HCT116 (cell line): ENCODE data around the gene MAGEH1.
"Not testable (repeated sequence)": the region's sequence is repeated elsewhere in the genome, so short reads cannot be mapped to it uniquely, and the experiment has no call there.

ENCODE experiments used
- CTCF ChIP-seq, 3 experiments: fragments of 200-600 bp in 1 of 3; sonication (generic) in 1 of 3; IDR thresholded peaks in 2 of 3; conservative IDR thresholded peaks in 1 of 3; 2 replicates each; pipeline ENCODE4 v1.5.1; 2012 to 2017; ENCODE audit warnings: low read depth in 2 of 3, low read length in 2 of 3, antibody characterized with exemption in 1 of 3, borderline replicate concordance in 1 of 3, control low read depth in 1 of 3, mild to moderate bottlenecking in 1 of 3, mixed read lengths in 1 of 3, mixed run types in 1 of 3, moderate library complexity in 1 of 3; ENCODE audit not compliant: insufficient read depth in 1 of 3
- POLR2A ChIP-seq: IDR thresholded peaks from 2 replicates; pipeline ENCODE4 v1.7.0; 2011; ENCODE audit warnings: borderline replicate concordance; ENCODE audit not compliant: insufficient read depth, insufficient read length; ENCODE audit errors: extremely low read depth
- POLR2AphosphoS5 ChIP-seq: IDR thresholded peaks from 2 replicates; pipeline ENCODE4 v1.6.1; 2011; ENCODE audit warnings: mild to moderate bottlenecking, low read depth, low read length, moderate library complexity
- SP1 ChIP-seq: IDR thresholded peaks from 2 replicates; pipeline ENCODE4 v1.6.1; 2012; ENCODE audit warnings: low read depth
- SRF ChIP-seq: IDR thresholded peaks from 2 replicates; pipeline ENCODE4 v1.6.1; 2012; ENCODE audit warnings: low read depth
- YY1 ChIP-seq: IDR thresholded peaks from 2 replicates; pipeline ENCODE4 v1.6.1; 2011; ENCODE audit warnings: low read length, low read depth, moderate library complexity, mild to moderate bottlenecking; ENCODE audit not compliant: insufficient replicate concordance; ENCODE audit errors: extremely low read depth

GRCh38 chrX:55455708-55456107 lies 3.8 kb downstream of the MAGEH1 start:
- TF ChIP-seq CTCF (IDR thresholded peaks at IDR 0.05 in 2 of 3, conservative IDR thresholded peaks at IDR 0.05 in 1 of 3; ENCODE audit: borderline replicate concordance in 1 of 3, insufficient read depth in 1 of 3, low read depth in 2 of 3, low read length in 2 of 3); POLR2A; SRF; POLR2AphosphoS5; YY1; SP1: not testable (repeated sequence)
